ENCODE measurements around the gene TPCN1.

- no peak for TF ChIP-seq CTCF (IDR thresholded peaks at IDR 0.05)
- no peak for TF ChIP-seq ZFX (IDR thresholded peaks at IDR 0.05; ENCODE audit: borderline replicate concordance)
Observed at GRCh38 chr12:113191227-113191626, 30.0 kb upstream of the TPCN1 start.

Measured in 22Rv1 (cell line).